OCI-M2 (cell line): ENCODE results near the gene CCER1.
"Not testable (repeated sequence)": the region's sequence is repeated elsewhere in the genome, so short reads cannot be mapped to it uniquely, and the experiment has no call there.

Experiments
- DNase-seq: peaks from one replicate; lab custom pipeline; 2025; ENCODE audit not compliant: unreplicated experiment; lab: John Stamatoyannopoulos, UW

CCER1 gene

GRCh38 chr12:90954921-90955320 lies at the start of gene CCER1:
Gene CCER1 (minus strand): TSS chr12:90955176. CDS start chr12:90954742, 434 bp downstream.
- no peak for DNase-seq

GRCh38 chr12:91003737-91004136 lies 48.8 kb upstream of the CCER1 start:
- DNase-seq, result no peak

GRCh38 chr12:91001306-91001705 lies 46.3 kb upstream of the CCER1 start:
- no peak for DNase-seq

- DNase-seq, result no peak
Observed at GRCh38 chr12:90999966-91000365, 45.0 kb upstream of the CCER1 start.

- no peak for DNase-seq
Observed at GRCh38 chr12:90999527-90999926, 44.6 kb upstream of the CCER1 start.

GRCh38 chr12:90995010-90995409 lies 40.0 kb upstream of the CCER1 start:
- no peak for DNase-seq

GRCh38 chr12:90991952-90992465 lies 37.0 kb upstream of the CCER1 start:
- DNase-seq, result no peak

GRCh38 chr12:90990611-90991010 lies 35.6 kb upstream of the CCER1 start:
- DNase-seq, result no peak

- DNase-seq, result no peak
Observed at GRCh38 chr12:90989686-90990111, 34.7 kb upstream of the CCER1 start.

GRCh38 chr12:90987520-90987919 lies 32.5 kb upstream of the CCER1 start:
- no peak for DNase-seq

- DNase-seq, result no peak
Observed at GRCh38 chr12:90987101-90987500, 32.1 kb upstream of the CCER1 start.

GRCh38 chr12:90985331-90985730 lies 30.4 kb upstream of the CCER1 start:
- DNase-seq, result not testable (repeated sequence)

GRCh38 chr12:90984114-90984513 lies 29.1 kb upstream of the CCER1 start:
- no peak for DNase-seq

GRCh38 chr12:90982170-90982569 lies 27.2 kb upstream of the CCER1 start:
- DNase-seq, result no peak

- no peak for DNase-seq
Observed at GRCh38 chr12:90979951-90980350, 25.0 kb upstream of the CCER1 start.

- no peak for DNase-seq
Observed at GRCh38 chr12:90979019-90979418, 24.0 kb upstream of the CCER1 start.

GRCh38 chr12:90978117-90978770 lies 23.3 kb upstream of the CCER1 start:
- peak; percentile 9 for DNase-seq

- DNase-seq, result no peak
Observed at GRCh38 chr12:90977224-90977623, 22.2 kb upstream of the CCER1 start.

- no peak for DNase-seq
Observed at GRCh38 chr12:90974286-90974685, 19.3 kb upstream of the CCER1 start.

GRCh38 chr12:90972226-90972625 lies 17.2 kb upstream of the CCER1 start:
- DNase-seq, result no peak

GRCh38 chr12:90970911-90971310 lies 15.9 kb upstream of the CCER1 start:
- no peak for DNase-seq

GRCh38 chr12:90970471-90970870 lies 15.5 kb upstream of the CCER1 start:
- no peak for DNase-seq

GRCh38 chr12:90969851-90970250 lies 14.9 kb upstream of the CCER1 start:
- no peak for DNase-seq
